ENCODE results near the gene COL4A2.

GRCh38 chr13:110294622-110295021 lies 12.5 kb upstream of the COL4A2 start:
- TF ChIP-seq CTCF (IDR thresholded peaks at IDR 0.05): no peak
- no peak for TF ChIP-seq POLR2A (IDR thresholded peaks at IDR 0.05)

All from right lobe of liver (tissue), 4 donors.